ENCODE results near the gene ZIC1.

DNA sequence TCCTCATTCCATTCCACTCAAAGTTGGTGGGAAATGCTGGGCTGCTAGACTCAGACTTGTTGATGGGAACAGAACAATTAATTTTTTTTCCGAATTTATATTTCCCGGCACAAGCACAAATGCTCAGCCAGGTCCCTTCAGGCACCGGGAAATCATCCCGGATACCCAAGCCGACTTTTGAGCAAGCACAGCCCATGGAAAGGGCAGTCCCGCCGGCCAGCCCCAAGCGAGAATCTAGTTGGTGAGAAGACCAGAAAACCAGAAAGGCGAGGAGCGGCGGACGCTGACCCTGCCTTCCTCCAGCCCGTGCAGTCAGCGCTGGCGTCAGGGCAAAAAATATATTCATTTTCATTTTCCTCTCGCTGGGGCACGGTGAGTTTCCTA, 2.1 kb upstream of the ZIC1 start:
- no peak for TF ChIP-seq SPI1 (IDR thresholded peaks at IDR 0.05; ENCODE audit: borderline replicate concordance, low read depth)
- TF ChIP-seq, protein P1, sequence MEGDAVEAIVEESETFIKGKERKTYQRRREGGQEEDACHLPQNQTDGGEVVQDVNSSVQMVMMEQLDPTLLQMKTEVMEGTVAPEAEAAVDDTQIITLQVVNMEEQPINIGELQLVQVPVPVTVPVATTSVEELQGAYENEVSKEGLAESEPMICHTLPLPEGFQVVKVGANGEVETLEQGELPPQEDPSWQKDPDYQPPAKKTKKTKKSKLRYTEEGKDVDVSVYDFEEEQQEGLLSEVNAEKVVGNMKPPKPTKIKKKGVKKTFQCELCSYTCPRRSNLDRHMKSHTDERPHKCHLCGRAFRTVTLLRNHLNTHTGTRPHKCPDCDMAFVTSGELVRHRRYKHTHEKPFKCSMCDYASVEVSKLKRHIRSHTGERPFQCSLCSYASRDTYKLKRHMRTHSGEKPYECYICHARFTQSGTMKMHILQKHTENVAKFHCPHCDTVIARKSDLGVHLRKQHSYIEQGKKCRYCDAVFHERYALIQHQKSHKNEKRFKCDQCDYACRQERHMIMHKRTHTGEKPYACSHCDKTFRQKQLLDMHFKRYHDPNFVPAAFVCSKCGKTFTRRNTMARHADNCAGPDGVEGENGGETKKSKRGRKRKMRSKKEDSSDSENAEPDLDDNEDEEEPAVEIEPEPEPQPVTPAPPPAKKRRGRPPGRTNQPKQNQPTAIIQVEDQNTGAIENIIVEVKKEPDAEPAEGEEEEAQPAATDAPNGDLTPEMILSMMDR (IDR thresholded peaks at IDR 0.05; ENCODE audit: insufficient read depth, low read length) = no peak
- no peak for TF ChIP-seq POLR2AphosphoS5 (IDR thresholded peaks at IDR 0.05; ENCODE audit: low read depth)
- TF ChIP-seq GABPA (IDR thresholded peaks at IDR 0.05; ENCODE audit: low read depth) = no peak
